Hindlimb muscle (tissue), 1 donor: ENCODE measurements around the gene HNRNPA3. TPM values are rescaled to one million over a fixed set of nuclear protein-coding genes. Genes with fewer than 3 reads are reported as not detected.
A peak's percentile ranks its signal among the peaks of the same experiment; 100 is the strongest.
"Not testable (repeated sequence)": the region's sequence is repeated elsewhere in the genome, so short reads cannot be mapped to it uniquely, and the experiment has no call there.

Source experiments
- DNase-seq: peaks from one replicate; pipeline ENCODE4 v3.0.0-alpha.2; 2013
- polyA plus RNA-seq: library from polyadenylated mRNA; unstranded; fragments of 120-200 nt; gene quantifications from one replicate; pipeline ENCODE4 v1.2.1, GENCODE V29; 2013; ENCODE audit not compliant: insufficient read length

The HNRNPA3 gene
- polyA plus RNA-seq, 1 donor: 290 TPM

GRCh38 chr2:177256026-177256425 is 43.4 kb downstream of the HNRNPA3 start:
- DNase-seq: no peak

- no peak for DNase-seq
Observed at GRCh38 chr2:177256695-177257094, 44.1 kb downstream of the HNRNPA3 start.

GRCh38 chr2:177257471-177257870 is 44.9 kb downstream of the HNRNPA3 start:
- no peak for DNase-seq

GRCh38 chr2:177258059-177258458 is 45.5 kb downstream of the HNRNPA3 start:
- DNase-seq: no peak

- no peak for DNase-seq
Observed at GRCh38 chr2:177260379-177260778, 47.8 kb downstream of the HNRNPA3 start.

- DNase-seq: no peak
Observed at GRCh38 chr2:177261116-177262060, 48.8 kb downstream of the HNRNPA3 start.

- no peak for DNase-seq
Observed at GRCh38 chr2:177262092-177262491, 49.5 kb downstream of the HNRNPA3 start.

- DNase-seq: no peak
Observed at GRCh38 chr2:177262958-177263450, 50.4 kb downstream of the HNRNPA3 start.

GRCh38 chr2:177263451-177264208 is 51.0 kb downstream of the HNRNPA3 start:
- DNase-seq: peak; percentile 99

- peak; percentile 69 for DNase-seq
Observed at GRCh38 chr2:177264209-177264692, 51.7 kb downstream of the HNRNPA3 start.

GRCh38 chr2:177264693-177265587 is 52.3 kb downstream of the HNRNPA3 start, which contains the start of gene NFE2L2:
Gene NFE2L2 (minus strand): TSS chr2:177264727. CDS start chr2:177264576, 151 bp downstream.
- peak; percentile 96 for DNase-seq

GRCh38 chr2:177265824-177266817 is 53.5 kb downstream of the HNRNPA3 start:
- no peak for DNase-seq

GRCh38 chr2:177266955-177267354 is 54.4 kb downstream of the HNRNPA3 start:
- DNase-seq: not testable (repeated sequence)

GRCh38 chr2:177268187-177268871 is 55.7 kb downstream of the HNRNPA3 start:
- DNase-seq: no peak

GRCh38 chr2:177268901-177269300 is 56.3 kb downstream of the HNRNPA3 start:
- no peak for DNase-seq

- no peak for DNase-seq
Observed at GRCh38 chr2:177270531-177270930, 57.9 kb downstream of the HNRNPA3 start.

- DNase-seq: no peak
Observed at GRCh38 chr2:177271981-177272666, 59.5 kb downstream of the HNRNPA3 start.

GRCh38 chr2:177272765-177273164 is 60.2 kb downstream of the HNRNPA3 start:
- no peak for DNase-seq

- DNase-seq: no peak
Observed at GRCh38 chr2:177273408-177273807, 60.8 kb downstream of the HNRNPA3 start.
